ENCODE results near the gene KATNIP. TPM values are rescaled to one million over a fixed set of nuclear protein-coding genes. Genes with fewer than 3 reads are reported as not detected.

KATNIP gene
- total RNA-seq, 1 experiment from 2014 or later, result 23.0 TPM

GRCh38 chr16:27583634-27584033 lies 33.7 kb downstream of the KATNIP start (continued):
- no peak for TF ChIP-seq STAT6 (CRISPR knock-in tag; conservative IDR thresholded peaks at IDR 0.05; ENCODE audit: low read depth)
- no peak for TF ChIP-seq NR1H2 (CRISPR knock-in tag; IDR thresholded peaks at IDR 0.05)
- TF ChIP-seq ZNF317 (CRISPR knock-in tag; IDR thresholded peaks at IDR 0.05; ENCODE audit: borderline replicate concordance, low read depth), result no peak
- no peak for TF ChIP-seq ZNF396 (CRISPR knock-in tag; IDR thresholded peaks at IDR 0.05; ENCODE audit: borderline replicate concordance)
- TF ChIP-seq AR (CRISPR knock-in tag; IDR thresholded peaks at IDR 0.05), result no peak
- TF ChIP-seq NFATC4 (CRISPR knock-in tag; IDR thresholded peaks at IDR 0.05), result no peak

GRCh38 chr16:27585200-27585599 lies 35.3 kb downstream of the KATNIP start:
- Mint-ChIP-seq H3K36me3 (peaks cover 9% of the 10 kb centered on the region), H3K4me3 (no peak overlapping the region), H3K27me3 (ENCODE audit: low read depth) (no peaks in the 10 kb centered on the region), H3K9me3 (0 out of 2 replicates have a peak, but pooled peaks cover 6% of the 10 kb centered on the region), H3K27ac (no peak overlapping the region), H3K4me1 (no peaks in the 10 kb centered on the region)
- ChIA-PET CTCF (no interaction called here), POLR2A (no interaction called here)
- no peak for TF ChIP-seq IRF1 (CRISPR knock-in tag; IDR thresholded peaks at IDR 0.05)
- TF ChIP-seq ZNF281 (CRISPR knock-in tag; IDR thresholded peaks at IDR 0.05), result no peak
- TF ChIP-seq GABPB1 (CRISPR knock-in tag; IDR thresholded peaks at IDR 0.05), result no peak
- no peak for TF ChIP-seq TP53 (CRISPR knock-in tag; IDR thresholded peaks at IDR 0.05)
- no peak for TF ChIP-seq FOXP1 (CRISPR knock-in tag; IDR thresholded peaks at IDR 0.05; ENCODE audit: borderline replicate concordance)
- TF ChIP-seq ZNF121 (CRISPR knock-in tag; IDR thresholded peaks at IDR 0.05), result no peak
- no peak for TF ChIP-seq CREB1 (CRISPR knock-in tag; IDR thresholded peaks at IDR 0.05)
- TF ChIP-seq CREM (CRISPR knock-in tag; IDR thresholded peaks at IDR 0.05), result no peak
- no peak for TF ChIP-seq ELF4 (CRISPR knock-in tag; IDR thresholded peaks at IDR 0.05; ENCODE audit: low read depth)
- TF ChIP-seq PRDM15 (CRISPR knock-in tag; IDR thresholded peaks at IDR 0.05), result no peak
- TF ChIP-seq AR (CRISPR knock-in tag; IDR thresholded peaks at IDR 0.05), result no peak
- TF ChIP-seq NR3C1 (CRISPR knock-in tag; conservative IDR thresholded peaks at IDR 0.05; ENCODE audit: low read depth), result no peak
- no peak for TF ChIP-seq ESRRA (CRISPR knock-in tag; IDR thresholded peaks at IDR 0.05; ENCODE audit: borderline replicate concordance)
- DNase-seq (ENCODE audit: low spot score), result no peak
- ATAC-seq, result no peak
